ENCODE results near the gene OR51B6.
"Not testable (repeated sequence)": the region's sequence is repeated elsewhere in the genome, so short reads cannot be mapped to it uniquely, and the experiment has no call there.

OR51B6 gene

DNA sequence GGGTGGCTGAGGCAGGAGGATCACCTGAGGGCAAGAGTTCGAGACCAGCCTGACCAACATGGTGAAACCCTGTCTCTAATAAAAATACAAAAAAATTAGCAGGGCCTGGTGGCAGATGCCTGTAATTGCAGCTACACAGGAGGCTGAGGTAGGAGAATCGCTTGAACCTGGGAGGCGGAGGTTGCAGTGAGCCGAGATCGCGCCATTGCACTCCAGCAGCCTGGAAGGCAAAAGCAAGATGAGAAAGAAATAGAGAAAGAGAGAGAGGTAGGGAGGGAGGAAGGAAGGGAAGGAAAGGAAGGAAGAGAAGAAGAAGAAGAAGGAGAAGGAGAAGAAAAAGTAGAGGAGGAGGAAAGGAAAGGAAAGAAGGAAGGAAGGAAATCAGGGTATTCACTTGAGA lies 15.1 kb downstream of the OR51B6 start:
- not testable (repeated sequence) for DNase-seq (ENCODE audit: low read depth)

DNA sequence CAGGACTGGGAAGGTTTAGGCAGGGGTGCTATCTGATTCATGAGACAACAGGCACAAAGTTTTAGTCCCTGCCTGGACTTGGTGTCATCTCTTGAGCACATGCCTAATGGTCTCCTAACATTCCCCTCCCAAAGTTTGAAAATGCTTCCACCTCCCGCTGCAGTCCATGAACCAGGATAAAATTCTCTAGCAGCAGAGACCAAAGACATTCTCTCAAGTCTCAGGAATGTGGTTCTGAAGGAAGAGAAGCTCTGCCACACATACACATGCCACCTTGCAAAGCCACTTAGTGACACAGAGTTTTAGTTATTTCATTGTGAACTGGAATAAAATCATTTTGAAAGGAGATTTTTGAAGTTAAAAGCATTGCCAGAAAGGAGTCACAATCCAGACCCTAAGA lies 15.5 kb downstream of the OR51B6 start:
- no peak for DNase-seq (ENCODE audit: low read depth)

DNA sequence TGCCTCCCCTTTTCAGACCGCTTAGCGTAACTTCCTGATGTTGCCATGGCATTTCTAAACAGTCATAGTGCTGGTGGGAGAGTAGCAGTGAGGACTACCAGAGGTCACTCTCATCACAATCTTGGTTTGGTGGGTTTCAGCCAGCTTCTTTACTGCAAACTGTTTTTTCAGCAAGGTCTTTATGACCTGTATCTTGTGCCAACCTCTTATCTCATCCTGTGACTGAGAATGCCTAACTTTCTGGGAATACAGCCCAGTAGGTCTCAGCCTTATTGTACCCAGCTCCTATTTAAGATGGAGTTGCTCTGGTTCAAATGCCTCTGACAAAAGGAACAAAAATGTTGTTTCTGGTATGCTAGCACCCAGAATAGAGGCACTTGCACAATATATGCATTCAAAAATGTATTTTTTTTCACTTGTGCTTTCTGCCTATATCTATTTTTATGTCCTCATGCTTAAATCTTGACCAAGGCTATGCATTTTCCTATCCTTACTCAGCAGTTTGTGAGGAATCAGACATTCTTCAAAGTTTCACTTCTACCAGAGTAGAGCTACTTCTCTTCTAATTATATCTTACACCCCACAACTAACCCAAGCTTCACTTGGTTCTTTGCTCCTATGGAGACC lies 16.3 kb downstream of the OR51B6 start:
- no peak for DNase-seq (ENCODE audit: low read depth)

DNA sequence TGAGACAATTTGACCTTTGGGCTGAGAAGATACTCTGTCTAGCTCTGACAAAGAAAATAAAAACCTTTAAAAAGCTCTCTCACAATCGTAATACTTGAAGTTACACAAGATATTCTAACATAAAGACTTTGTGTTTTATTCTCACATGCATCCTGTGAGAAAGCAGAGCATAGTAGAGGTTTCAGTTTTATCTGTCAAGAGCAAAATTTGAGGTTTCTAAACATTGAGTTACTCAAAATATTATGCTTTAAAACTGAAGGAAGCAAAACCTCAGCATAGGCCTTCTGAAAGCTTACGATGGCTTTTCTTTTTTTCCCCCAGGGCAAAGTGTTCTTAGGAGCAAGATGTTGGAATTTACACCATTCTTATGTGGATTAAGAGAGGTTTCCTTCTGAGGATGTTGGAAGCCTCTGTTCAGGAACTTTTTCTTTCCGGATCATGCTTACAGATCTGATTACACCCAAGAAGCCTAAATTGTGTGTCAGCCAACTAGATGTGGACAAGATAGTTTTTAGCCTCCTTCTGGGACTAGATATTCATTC lies 17.3 kb downstream of the OR51B6 start:
- no peak for DNase-seq (ENCODE audit: low read depth)

DNA sequence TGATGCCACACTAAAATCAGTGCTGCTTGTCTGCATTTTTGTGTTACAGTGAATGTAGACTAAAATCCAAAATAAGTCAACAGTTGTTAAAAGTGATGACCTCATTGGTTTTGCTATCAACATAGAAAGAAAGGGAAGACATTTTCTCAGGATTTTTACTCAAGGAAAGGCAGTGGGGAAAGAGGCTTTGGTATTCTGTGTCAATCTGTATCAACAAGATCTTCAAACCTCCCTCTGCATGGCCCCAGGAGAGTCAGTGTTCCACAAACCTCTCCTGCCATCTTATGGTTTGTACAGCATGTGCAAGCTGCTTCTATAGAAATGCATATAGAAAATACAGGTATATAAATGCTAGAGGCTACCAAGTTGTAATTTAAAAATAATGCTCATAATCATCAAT lies 18.5 kb downstream of the OR51B6 start:
- DNase-seq (ENCODE audit: low read depth), result no peak

DNA sequence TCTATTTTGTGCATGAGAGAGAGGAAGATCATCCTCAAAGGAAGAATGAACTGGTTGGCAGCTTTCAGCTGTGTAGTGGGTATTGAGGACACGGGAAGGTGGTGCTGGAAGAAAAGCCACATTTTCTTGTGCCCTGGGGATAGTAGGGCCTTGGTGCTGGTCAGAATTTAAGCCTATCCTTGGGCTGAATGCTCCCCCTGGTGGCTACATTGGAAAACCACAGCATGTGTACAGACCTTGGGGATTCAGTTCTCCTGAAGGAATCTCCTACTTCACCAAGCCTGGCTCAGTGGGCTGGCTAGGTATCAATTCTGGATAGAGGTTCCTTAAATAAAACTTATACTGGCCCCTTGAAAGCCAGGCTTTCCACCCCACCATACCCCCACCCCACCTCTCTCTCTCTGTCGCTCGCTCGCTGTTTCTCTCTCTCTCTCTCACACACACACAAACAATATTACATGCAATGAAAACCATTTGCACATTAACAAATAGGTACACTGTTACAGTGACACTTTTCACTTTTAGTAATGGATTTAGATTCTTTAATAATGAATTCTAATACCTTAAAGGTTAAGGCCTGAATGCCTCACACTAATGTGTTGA lies 29.5 kb downstream of the OR51B6 start:
- DNase-seq (ENCODE audit: low read depth), result no peak

DNA sequence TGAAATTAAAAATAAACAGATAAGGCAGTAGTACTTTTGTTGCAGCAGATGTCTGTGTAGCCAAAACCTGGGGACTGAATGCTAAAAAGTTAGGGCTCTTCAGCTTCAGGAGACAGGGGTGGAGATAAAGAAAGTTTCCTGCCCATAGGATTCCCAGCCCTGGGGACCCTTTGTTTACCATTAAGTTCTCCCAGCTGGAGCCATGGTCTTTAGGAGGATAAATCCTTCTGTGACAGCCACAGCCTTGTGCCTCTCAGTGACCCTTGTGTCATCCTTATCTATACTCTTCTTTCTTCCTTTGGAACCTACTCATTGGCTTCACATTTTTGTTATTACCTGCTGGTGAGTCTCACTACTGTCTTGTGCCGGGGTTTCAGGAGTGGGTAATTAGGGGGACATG lies 32.3 kb downstream of the OR51B6 start, which contains the start of gene OR51M1:
TSS of gene OR51M1 (plus strand) at position 237 of the 400 bp plus-strand sequence. CDS start 5,587 bp downstream, outside the sequence.
- DNase-seq (ENCODE audit: low read depth), result no peak

DNA sequence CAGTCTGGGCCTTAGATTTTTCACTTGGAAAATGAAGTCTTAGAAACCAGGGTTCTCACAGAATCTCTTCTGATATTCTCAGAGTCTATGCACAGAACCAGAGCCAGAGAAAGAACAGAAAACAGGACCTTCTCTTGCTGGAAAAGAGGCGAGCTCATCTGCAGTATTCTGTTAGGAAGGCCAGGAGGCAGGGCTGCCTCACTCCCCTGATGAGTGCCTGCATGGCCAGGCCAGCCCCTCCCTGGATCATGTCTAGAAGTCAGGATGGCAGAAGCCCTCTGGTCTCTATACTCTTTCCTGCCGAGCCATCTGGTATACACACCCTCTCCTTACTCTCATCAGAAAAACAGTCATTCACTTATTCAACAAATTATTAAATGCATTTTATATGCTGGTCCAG lies 33.0 kb downstream of the OR51B6 start:
- no peak for DNase-seq (ENCODE audit: low read depth)

DNA sequence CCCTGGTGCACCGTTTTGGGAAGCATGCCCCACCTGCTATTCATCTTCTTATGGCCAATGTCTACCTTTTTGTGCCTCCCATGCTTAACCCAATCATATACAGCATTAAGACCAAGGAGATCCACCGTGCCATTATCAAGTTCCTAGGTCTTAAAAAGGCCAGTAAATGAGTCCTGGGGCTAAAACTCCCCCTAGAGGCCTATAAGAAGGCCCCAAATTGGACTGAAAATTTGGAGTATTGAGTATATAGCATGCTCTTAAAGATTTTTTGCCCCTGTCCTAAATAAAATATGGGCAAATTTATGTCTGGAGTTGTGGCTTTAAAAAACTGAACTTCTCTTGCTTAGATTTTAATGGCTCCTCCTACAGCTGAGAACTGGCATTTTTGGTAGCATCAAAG lies 38.9 kb downstream of the OR51B6 start:
- no peak for DNase-seq (ENCODE audit: low read depth)

DNA sequence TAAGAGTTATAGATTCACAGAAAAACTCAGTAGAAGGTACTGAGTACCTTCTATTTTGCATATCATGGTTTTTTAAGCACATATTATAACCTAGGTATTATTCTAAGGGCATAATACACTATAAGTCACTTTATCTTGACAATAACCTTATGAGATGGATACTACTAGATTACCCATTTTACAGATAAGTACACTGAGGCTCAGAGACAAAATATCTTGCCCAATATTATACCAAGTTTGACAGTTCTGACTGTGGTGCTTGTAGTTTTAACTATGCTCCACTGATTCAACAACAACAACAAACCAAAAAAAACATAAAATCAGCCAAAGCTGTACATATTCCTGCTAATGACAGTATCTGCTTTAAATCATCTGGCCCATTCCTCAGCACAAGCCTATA lies 42.8 kb downstream of the OR51B6 start:
- DNase-seq (ENCODE audit: low read depth), result no peak

DNA sequence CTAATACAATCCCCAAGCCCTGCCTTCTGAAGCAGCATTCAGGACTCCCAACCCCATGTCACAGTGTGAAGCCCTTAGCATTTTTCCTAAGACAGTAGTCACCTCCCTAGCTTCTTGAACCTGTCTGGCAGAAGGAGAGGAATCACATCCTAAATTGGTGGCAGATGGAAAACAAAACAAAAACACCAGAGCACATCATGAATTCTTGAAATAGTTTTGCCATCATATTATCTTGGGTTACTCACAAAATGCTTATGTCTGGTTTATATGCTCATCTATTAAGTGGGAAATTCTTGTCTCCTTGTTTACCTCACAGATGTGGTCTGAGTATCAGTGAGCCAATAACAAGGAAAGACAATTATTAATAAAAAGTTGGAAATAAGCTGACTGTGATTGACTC lies 47.6 kb downstream of the OR51B6 start:
- DNase-seq (ENCODE audit: low read depth), result no peak
